K562 (cell line): Measurements from ENCODE around the gene RNF217. TPM values are rescaled to one million over a fixed set of nuclear protein-coding genes. Genes with fewer than 3 reads are reported as not detected.

ENCODE experiments used
- DIDO1 ChIP-seq: fragments of 450-650 bp; IDR thresholded peaks from 2 replicates; pipeline ENCODE4 v1.6.1; 2016; ENCODE audit warnings: low read depth, missing biosample characterization, missing genetic modification characterization
- E2F3 ChIP-seq: fragments of 250-450 bp; sonication (Bioruptor Pico); IDR thresholded peaks from 2 replicates; pipeline ENCODE4 v1.4.0; 2020; ENCODE audit warnings: mild to moderate bottlenecking
- GABPA ChIP-seq: fragments of 200-800 bp; sonication (Bioruptor generic); conservative IDR thresholded peaks from 2 replicates; pipeline ENCODE4 v1.6.1; 2016; ENCODE audit warnings: low read depth, missing genetic modification characterization, missing compliant biosample characterization
- GTF2A2 ChIP-seq: IDR thresholded peaks from 2 replicates; pipeline ENCODE4 v1.6.1; 2016; ENCODE audit warnings: mild to moderate bottlenecking, missing genetic modification characterization, missing compliant biosample characterization
- HNRNPH1 ChIP-seq: fragments of 200-400 bp; formaldehyde crosslinking; optimal IDR thresholded peaks from 2 replicates; pipeline ENCODE3; 2017; ENCODE audit warnings: low read depth, mild to moderate bottlenecking, low read length, moderate library complexity
- KAT7 ChIP-seq: sonication (generic); formaldehyde crosslinking; IDR thresholded peaks from 2 replicates; pipeline ENCODE4 v1.8.0; 2022; ENCODE audit warnings: missing genetic modification reagents, mild to moderate bottlenecking, borderline replicate concordance
- NR1H2 ChIP-seq: sonication (generic); formaldehyde crosslinking; IDR thresholded peaks from 2 replicates; pipeline ENCODE4 v1.4.0; 2020; ENCODE audit warnings: mild to moderate bottlenecking, missing genetic modification reagents
- NR2F6 ChIP-seq: fragments of 450-650 bp; formaldehyde crosslinking; IDR thresholded peaks from 2 replicates; pipeline ENCODE4 v1.4.0; 2020; ENCODE audit warnings: mild to moderate bottlenecking
- RAD51 ChIP-seq: fragments of 450-650 bp; IDR thresholded peaks from 2 replicates; pipeline ENCODE4 v1.7.1; 2016; ENCODE audit warnings: low read depth, mild to moderate bottlenecking, borderline replicate concordance
- RFX7 ChIP-seq: fragments of 250-450 bp; sonication (Bioruptor Pico); IDR thresholded peaks from 2 replicates; pipeline ENCODE4 v1.5.1; 2021; ENCODE audit warnings: mild to moderate bottlenecking
- SNRNP70 ChIP-seq: fragments of 200-400 bp; formaldehyde crosslinking; optimal IDR thresholded peaks from 2 replicates; pipeline ENCODE3; 2017; ENCODE audit warnings: low read depth, low read length
- SP2 ChIP-seq: IDR thresholded peaks from 2 replicates; pipeline ENCODE4 v1.6.1; 2011; ENCODE audit warnings: mild to moderate bottlenecking, low read depth, low read length, moderate library complexity; ENCODE audit not compliant: poor library complexity, severe bottlenecking; ENCODE audit errors: extremely low read depth
- ZBTB7A ChIP-seq: IDR thresholded peaks from 2 replicates; pipeline ENCODE4 v1.6.1; 2011; ENCODE audit warnings: low read depth, mild to moderate bottlenecking, low read length, moderate library complexity, borderline replicate concordance; ENCODE audit not compliant: control insufficient read depth
- ZC3H8 ChIP-seq: fragments of 450-650 bp; IDR thresholded peaks from 2 replicates; pipeline ENCODE4 v1.6.1; 2017
- ZFP36 ChIP-seq: fragments of 150-350 bp; IDR thresholded peaks from 2 replicates; pipeline ENCODE4 v1.6.1; 2018; ENCODE audit warnings: low read length, low read depth; ENCODE audit not compliant: partially characterized antibody
- ZNF324 ChIP-seq: fragments of 250-450 bp; sonication (Bioruptor Pico); IDR thresholded peaks from 2 replicates; pipeline ENCODE4 v1.4.0; 2020; ENCODE audit warnings: mild to moderate bottlenecking
- polyA plus RNA-seq, 8 experiments: library from polyadenylated mRNA; depleted of rRNA in 4 of 8; stranded (reverse) in 5 of 8; unstranded in 3 of 8; fragments of >200 nt; fragmentation: Nextera tagmentation in 2 of 8; fragmentation: Illumina TruSeq in 1 of 8; extraction: Ambion mirVana in 2 of 8; extraction: Trizol in 1 of 8; gene quantifications; 2 replicates each; pipeline versions ENCODE4 v1.2.1 to v1.2.3, GENCODE V29; 2011 to 2014; ENCODE audit warnings: inconsistent platforms in 1 of 8, missing spikeins in 1 of 8
- total RNA-seq, 7 experiments: library from RNA; depleted of rRNA in 6 of 7; stranded (reverse); fragments of >200 nt in 6 of 7; fragmentation: Illumina TruSeq in 2 of 7; extraction: Trizol in 2 of 7; gene quantifications; 2 replicates each; pipeline versions ENCODE4 v1.2.1 to v1.2.3, GENCODE V29; 2011 to 2021; ENCODE audit warnings: low replicate concordance in 1 of 7
- TF ChIP-seq, protein P1 (sequence below), 2 experiments: fragments of 450-650 bp; conservative IDR thresholded peaks; 2 replicates each; pipeline ENCODE4 v1.6.1; 2017; ENCODE audit warnings: mild to moderate bottlenecking in 2 of 2, moderate library complexity in 2 of 2
- TF ChIP-seq, protein P2 (sequence below): fragments of 200-800 bp; sonication (Bioruptor generic); IDR thresholded peaks from 2 replicates; pipeline ENCODE4 v1.6.1; 2016; ENCODE audit warnings: missing genetic modification characterization, missing compliant biosample characterization

Gene RNF217
- total and polyA plus RNA-seq, 9 of the 15 experiments (the other 6 are each of a cell fraction or from before 2014, with no cell fraction given), result 2.9 to 25.6 (median 12.0) TPM

DNA sequence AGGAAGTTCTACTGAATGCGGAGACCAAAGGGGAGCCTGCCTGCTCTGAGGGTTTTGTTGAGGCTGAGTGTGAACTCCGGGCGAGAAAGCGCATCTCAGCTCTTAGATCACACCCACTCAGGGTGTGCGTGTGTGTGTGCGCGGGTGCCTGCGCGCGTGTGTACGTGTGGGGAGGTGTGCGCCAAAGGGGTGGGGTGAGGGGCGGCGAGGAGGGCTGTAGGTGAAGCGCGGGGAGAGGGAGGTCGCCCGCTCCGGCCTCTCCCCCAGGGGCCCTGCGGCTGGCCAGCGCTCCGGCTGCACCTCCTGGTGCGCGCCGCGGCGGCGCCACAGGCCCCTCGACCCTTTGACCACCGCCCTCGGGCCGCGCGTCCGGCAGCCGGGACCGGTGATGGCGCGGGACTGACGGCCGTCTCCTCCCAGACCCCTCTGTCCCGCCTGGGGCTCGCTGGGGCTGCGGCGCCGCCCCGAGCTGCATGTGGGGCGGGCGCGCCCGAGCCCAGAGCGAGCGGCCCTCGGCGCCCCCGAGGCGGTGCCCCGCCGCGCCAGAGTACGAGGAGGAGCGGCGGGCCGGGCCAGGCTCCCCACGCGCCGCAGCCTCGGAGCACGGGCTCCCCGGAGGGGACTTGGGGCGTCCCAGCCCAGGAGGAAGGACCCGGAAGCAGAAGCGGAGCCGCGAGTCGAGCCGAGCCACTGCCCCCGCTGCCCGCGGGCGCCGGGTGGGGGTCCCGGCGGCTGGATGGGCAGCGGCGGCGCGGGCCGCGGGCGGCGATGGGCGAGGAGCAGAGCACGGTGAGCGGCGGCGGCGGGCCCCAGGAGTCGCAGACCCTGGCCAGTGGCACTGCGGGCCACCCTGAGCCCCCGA, at the start of gene RNF217 (continued):
- TF ChIP-seq, protein P1, sequence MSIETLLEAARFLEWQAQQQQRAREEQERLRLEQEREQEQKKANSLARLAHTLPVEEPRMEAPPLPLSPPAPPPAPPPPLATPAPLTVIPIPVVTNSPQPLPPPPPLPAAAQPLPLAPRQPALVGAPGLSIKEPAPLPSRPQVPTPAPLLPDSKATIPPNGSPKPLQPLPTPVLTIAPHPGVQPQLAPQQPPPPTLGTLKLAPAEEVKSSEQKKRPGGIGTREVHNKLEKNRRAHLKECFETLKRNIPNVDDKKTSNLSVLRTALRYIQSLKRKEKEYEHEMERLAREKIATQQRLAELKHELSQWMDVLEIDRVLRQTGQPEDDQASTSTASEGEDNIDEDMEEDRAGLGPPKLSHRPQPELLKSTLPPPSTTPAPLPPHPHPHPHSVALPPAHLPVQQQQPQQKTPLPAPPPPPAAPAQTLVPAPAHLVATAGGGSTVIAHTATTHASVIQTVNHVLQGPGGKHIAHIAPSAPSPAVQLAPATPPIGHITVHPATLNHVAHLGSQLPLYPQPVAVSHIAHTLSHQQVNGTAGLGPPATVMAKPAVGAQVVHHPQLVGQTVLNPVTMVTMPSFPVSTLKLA (conservative IDR thresholded peaks at IDR 0.05), result peak; percentile 31 to 59
- TF ChIP-seq ZBTB7A (peak; percentile 92), ZFP36 (no peak), ZC3H8 (no peak), DIDO1 (tag) (no peak), GABPA (tag) (peak; percentile 60; the same call in 1 of the 2 replicates), HNRNPH1 (no peak), NR2F6 (CRISPR knock-in tag) (no peak), RFX7 (no peak), RAD51 (no peak), KAT7 (peak; percentile 95; the same call in 1 of the 2 replicates), E2F3 (no peak), ZNF324 (peak; percentile 26; the same call in 1 of the 2 replicates), NR1H2 (CRISPR knock-in tag) (no peak), SP2 (no peak), SNRNP70 (no peak), GTF2A2 (tag) (no peak)
- TF ChIP-seq, protein P2, sequence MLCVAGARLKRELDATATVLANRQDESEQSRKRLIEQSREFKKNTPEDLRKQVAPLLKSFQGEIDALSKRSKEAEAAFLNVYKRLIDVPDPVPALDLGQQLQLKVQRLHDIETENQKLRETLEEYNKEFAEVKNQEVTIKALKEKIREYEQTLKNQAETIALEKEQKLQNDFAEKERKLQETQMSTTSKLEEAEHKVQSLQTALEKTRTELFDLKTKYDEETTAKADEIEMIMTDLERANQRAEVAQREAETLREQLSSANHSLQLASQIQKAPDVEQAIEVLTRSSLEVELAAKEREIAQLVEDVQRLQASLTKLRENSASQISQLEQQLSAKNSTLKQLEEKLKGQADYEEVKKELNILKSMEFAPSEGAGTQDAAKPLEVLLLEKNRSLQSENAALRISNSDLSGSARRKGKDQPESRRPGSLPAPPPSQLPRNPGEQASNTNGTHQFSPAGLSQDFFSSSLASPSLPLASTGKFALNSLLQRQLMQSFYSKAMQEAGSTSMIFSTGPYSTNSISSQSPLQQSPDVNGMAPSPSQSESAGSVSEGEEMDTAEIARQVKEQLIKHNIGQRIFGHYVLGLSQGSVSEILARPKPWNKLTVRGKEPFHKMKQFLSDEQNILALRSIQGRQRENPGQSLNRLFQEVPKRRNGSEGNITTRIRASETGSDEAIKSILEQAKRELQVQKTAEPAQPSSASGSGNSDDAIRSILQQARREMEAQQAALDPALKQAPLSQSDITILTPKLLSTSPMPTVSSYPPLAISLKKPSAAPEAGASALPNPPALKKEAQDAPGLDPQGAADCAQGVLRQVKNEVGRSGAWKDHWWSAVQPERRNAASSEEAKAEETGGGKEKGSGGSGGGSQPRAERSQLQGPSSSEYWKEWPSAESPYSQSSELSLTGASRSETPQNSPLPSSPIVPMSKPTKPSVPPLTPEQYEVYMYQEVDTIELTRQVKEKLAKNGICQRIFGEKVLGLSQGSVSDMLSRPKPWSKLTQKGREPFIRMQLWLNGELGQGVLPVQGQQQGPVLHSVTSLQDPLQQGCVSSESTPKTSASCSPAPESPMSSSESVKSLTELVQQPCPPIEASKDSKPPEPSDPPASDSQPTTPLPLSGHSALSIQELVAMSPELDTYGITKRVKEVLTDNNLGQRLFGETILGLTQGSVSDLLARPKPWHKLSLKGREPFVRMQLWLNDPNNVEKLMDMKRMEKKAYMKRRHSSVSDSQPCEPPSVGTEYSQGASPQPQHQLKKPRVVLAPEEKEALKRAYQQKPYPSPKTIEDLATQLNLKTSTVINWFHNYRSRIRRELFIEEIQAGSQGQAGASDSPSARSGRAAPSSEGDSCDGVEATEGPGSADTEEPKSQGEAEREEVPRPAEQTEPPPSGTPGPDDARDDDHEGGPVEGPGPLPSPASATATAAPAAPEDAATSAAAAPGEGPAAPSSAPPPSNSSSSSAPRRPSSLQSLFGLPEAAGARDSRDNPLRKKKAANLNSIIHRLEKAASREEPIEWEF (CRISPR knock-in tag), result no peak
